ENCODE data around the gene HPS6. TPM values are rescaled to one million over a fixed set of nuclear protein-coding genes. Genes with fewer than 3 reads are reported as not detected.

HPS6 gene
- 26.7 to 37.1 TPM (median 32.9 TPM) in 5 replicates for total RNA-seq (2022; extraction: Qiagen RNA extraction)

GRCh38 chr10:102064868-102065560, at the start of gene HPS6:
Gene HPS6, plus strand, starts transcription at chr10:102065349. Its CDS starts 126 bp downstream, at chr10:102065475.

GRCh38 chr10:102055647-102056419, 9.3 kb upstream of the HPS6 start, which contains the start of gene ARMH3:
Gene ARMH3, minus strand, starts transcription at chr10:102056173. Its CDS starts 16,059 bp downstream, at chr10:102040114.

Other genes starting within 250 kb of the HPS6 start
- 67.0 to 82.8 TPM (median 71.7 TPM) in 5 replicates for gene OGA, start 246.9 kb upstream of the HPS6 start, total RNA-seq (2022; extraction: Qiagen RNA extraction)
- 0.54 to 0.87 TPM (median 0.70 TPM) in 5 replicates for gene KCNIP2, start 221.5 kb upstream of the HPS6 start, total RNA-seq (2022; extraction: Qiagen RNA extraction)
- gene ARMH3, start 9.2 kb upstream of the HPS6 start, total RNA-seq (2022; extraction: Qiagen RNA extraction), result 9.7 to 11.5 TPM (median 11.0 TPM) in 5 replicates
- 23.8 to 36.7 TPM (median 36.2 TPM) in 5 replicates for gene LDB1, start 55.0 kb downstream of the HPS6 start, total RNA-seq (2022; extraction: Qiagen RNA extraction)
- gene PPRC1, start 67.7 kb downstream of the HPS6 start, total RNA-seq (2022; extraction: Qiagen RNA extraction), result 39.1 to 63.8 TPM (median 62.3 TPM) in 5 replicates
- gene NOLC1, start 87.0 kb downstream of the HPS6 start, total RNA-seq (2022; extraction: Qiagen RNA extraction), result 157 to 178 TPM (median 169 TPM) in 5 replicates
- gene ELOVL3, start 160.9 kb downstream of the HPS6 start, total RNA-seq (2022; extraction: Qiagen RNA extraction), result 0.21 to 0.37 TPM (median 0.34 TPM) in 5 replicates
- 0.89 to 1.5 TPM (median 1.1 TPM) in 5 replicates for gene PITX3, start 176.2 kb downstream of the HPS6 start, total RNA-seq (2022; extraction: Qiagen RNA extraction)
- 16.6 to 29.9 TPM (median 28.2 TPM) in 5 replicates for gene GBF1, start 180.2 kb downstream of the HPS6 start, total RNA-seq (2022; extraction: Qiagen RNA extraction)

Data from A549 treated with dexamethasone at 1 μM for 4 hours (cell line).